ENCODE results near the gene AK9.

DNA sequence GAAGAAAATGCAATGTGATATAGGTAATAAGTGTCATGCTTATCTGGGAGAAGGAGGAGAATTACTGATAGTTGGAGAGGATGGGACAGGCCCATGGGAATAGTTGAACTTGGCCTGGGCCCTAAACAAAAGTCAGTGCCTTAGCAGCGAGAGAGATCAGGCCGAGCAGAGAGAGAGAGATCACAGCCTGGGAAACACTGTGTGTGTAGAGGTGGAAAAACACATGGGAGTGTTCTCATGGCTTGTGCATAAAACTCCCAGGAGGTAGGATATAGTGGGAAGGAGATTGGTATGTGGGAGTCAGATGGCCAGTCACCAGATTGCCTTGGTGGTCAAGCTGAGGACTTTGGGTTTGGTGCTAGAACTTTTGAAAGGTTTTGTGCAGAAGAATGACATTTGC lies 47.7 kb upstream of the AK9 start:
- TF ChIP-seq, protein P1, sequence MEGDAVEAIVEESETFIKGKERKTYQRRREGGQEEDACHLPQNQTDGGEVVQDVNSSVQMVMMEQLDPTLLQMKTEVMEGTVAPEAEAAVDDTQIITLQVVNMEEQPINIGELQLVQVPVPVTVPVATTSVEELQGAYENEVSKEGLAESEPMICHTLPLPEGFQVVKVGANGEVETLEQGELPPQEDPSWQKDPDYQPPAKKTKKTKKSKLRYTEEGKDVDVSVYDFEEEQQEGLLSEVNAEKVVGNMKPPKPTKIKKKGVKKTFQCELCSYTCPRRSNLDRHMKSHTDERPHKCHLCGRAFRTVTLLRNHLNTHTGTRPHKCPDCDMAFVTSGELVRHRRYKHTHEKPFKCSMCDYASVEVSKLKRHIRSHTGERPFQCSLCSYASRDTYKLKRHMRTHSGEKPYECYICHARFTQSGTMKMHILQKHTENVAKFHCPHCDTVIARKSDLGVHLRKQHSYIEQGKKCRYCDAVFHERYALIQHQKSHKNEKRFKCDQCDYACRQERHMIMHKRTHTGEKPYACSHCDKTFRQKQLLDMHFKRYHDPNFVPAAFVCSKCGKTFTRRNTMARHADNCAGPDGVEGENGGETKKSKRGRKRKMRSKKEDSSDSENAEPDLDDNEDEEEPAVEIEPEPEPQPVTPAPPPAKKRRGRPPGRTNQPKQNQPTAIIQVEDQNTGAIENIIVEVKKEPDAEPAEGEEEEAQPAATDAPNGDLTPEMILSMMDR (IDR thresholded peaks at IDR 0.05 in 2 of 3, conservative IDR thresholded peaks at IDR 0.05 in 1 of 3; ENCODE audit: insufficient read depth in 2 of 3, low read depth in 1 of 3, low read length in 3 of 3) = no peak
- TF ChIP-seq ELF4 (CRISPR knock-in tag; IDR thresholded peaks at IDR 0.05) = no peak
- TF ChIP-seq POLR2A (conservative IDR thresholded peaks at IDR 0.05) = no peak
- no peak for TF ChIP-seq RAD21 (CRISPR knock-in tag; conservative IDR thresholded peaks at IDR 0.05 in 1 of 2, IDR thresholded peaks at IDR 0.05 in 1 of 2)
- TF ChIP-seq MEF2A (IDR thresholded peaks at IDR 0.05; ENCODE audit: control insufficient read depth, low read depth, low read length) = no peak
- TF ChIP-seq, protein P2, sequence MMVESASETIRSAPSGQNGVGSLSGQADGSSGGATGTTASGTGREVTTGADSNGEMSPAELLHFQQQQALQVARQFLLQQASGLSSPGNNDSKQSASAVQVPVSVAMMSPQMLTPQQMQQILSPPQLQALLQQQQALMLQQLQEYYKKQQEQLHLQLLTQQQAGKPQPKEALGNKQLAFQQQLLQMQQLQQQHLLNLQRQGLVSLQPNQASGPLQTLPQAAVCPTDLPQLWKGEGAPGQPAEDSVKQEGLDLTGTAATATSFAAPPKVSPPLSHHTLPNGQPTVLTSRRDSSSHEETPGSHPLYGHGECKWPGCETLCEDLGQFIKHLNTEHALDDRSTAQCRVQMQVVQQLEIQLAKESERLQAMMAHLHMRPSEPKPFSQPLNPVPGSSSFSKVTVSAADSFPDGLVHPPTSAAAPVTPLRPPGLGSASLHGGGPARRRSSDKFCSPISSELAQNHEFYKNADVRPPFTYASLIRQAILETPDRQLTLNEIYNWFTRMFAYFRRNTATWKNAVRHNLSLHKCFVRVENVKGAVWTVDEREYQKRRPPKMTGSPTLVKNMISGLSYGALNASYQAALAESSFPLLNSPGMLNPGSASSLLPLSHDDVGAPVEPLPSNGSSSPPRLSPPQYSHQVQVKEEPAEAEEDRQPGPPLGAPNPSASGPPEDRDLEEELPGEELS (CRISPR knock-in tag; IDR thresholded peaks at IDR 0.05; ENCODE audit: borderline replicate concordance) = no peak
- TF ChIP-seq PHB2 (IDR thresholded peaks at IDR 0.05; ENCODE audit: low read depth) = no peak
- no peak for TF ChIP-seq RFX1 (IDR thresholded peaks at IDR 0.05)
- no peak for TF ChIP-seq GABPA (tag; conservative IDR thresholded peaks at IDR 0.05; ENCODE audit: low read depth)
- TF ChIP-seq RFX5 (IDR thresholded peaks at IDR 0.05; ENCODE audit: low read depth, low read length) = no peak

Data from K562 (cell line).